Epithelial cell of esophagus (primary cell): ENCODE data around the gene SYNGAP1.

Experiments used
- DNase-seq: peaks from one replicate; pipeline ENCODE4 v3.0.0; 2010; ENCODE audit warnings: low read depth
- H3K4me3 ChIP-seq: 2 replicates; pipeline ENCODE4 v1.5.1; 2011; ENCODE audit warnings: mild to moderate bottlenecking, low read length, control low read depth
- TF ChIP-seq, protein P1 (sequence below): IDR thresholded peaks from 2 replicates; pipeline ENCODE4 v1.5.1; 2011; ENCODE audit warnings: low read depth, mild to moderate bottlenecking, low read length, control low read depth, inconsistent platforms; ENCODE audit not compliant: insufficient read depth; ENCODE audit errors: missing control alignments

Gene SYNGAP1

DNA sequence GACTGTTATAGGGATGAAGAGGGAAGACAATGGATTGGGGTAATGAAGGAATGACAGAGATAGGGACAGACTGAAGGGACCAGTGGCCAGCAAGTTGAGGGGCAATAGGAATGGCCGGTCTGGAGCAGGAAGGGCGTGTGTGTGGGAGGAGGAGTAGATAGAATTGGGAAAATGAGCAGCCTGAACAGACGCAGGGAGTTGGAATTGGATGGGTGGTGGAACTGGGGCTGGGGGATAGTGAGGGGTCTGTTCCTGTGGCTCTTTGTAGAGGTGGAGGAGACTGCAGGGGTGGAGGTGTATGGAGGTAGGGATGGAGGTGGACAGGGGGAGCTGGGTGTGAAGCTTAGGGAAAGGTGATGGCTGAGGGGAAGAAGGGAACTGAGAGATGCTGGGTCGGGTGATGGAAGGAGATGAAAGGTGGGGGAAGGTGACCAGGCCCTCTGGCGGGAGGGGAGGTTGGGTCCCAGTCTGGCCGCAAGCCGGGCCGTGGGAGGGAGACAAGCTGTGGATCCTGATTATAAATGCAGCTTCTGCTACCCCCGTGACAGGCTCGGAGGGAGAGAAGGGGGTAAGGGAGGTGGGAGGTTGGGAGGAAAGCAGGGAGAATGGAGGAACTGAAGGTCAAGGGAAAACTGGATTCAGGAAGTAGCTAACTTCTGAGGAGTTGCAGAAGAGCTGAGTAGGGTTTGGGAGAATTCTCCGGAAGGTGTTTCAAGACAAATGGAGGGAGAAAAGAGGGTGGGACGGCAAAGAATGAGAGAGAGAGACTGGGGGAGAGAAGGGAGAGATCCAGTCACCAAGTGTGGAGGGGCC, 5.2 kb downstream of the SYNGAP1 start:
- peak overlapping the region; percentile 78 for H3K4me3 ChIP-seq
- TF ChIP-seq, protein P1, sequence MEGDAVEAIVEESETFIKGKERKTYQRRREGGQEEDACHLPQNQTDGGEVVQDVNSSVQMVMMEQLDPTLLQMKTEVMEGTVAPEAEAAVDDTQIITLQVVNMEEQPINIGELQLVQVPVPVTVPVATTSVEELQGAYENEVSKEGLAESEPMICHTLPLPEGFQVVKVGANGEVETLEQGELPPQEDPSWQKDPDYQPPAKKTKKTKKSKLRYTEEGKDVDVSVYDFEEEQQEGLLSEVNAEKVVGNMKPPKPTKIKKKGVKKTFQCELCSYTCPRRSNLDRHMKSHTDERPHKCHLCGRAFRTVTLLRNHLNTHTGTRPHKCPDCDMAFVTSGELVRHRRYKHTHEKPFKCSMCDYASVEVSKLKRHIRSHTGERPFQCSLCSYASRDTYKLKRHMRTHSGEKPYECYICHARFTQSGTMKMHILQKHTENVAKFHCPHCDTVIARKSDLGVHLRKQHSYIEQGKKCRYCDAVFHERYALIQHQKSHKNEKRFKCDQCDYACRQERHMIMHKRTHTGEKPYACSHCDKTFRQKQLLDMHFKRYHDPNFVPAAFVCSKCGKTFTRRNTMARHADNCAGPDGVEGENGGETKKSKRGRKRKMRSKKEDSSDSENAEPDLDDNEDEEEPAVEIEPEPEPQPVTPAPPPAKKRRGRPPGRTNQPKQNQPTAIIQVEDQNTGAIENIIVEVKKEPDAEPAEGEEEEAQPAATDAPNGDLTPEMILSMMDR: no peak
- DNase-seq: no peak

DNA sequence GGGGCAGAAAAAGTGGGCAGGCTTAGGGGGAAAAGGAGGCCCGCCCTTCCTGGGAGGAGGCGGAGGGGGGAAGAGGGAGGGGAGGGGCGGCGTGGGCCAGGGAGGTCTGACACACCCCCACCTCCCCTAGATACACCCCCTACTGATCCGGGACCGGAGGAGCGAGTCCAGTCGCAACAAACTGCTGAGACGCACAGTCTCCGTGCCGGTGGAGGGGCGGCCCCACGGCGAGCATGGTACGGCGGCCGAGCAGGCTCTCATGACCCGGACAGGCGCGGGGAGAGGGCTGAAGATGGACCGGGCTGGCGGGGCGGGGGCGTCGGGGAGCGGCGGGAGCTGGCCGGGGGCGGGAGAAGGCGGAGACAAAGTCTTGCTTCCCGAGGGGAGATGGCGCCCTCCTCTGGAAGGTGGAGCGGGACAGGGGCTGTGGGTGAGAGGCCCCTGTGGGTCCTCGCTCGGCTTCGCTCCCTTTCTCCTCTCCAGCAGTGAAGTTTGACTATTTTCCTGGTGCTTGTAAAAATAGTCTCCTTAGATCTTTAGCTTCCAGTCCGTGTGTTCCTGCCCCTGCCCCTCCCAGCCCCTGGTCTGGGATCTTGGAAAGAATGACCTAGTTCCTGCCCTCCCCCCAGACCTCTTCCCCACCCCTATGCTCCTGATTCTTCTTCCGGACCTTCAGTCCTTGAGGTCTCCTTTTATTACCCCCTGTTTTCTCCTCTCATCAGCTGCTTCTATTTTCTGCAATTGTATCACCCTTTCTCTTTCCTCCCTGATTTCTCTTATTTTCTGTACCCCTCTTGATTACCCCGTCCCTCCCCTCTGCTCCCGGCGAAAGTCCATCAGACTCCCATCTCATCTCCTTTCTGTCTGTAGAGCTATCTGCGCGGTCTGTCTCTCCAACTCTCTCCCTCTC, 6.1 kb downstream of the SYNGAP1 start:
- peak overlapping the region; percentile 78 for H3K4me3 ChIP-seq
- TF ChIP-seq, protein P1: peak; percentile 62
- peak; percentile 86 for DNase-seq

GRCh38 chr6:33426590-33427511, 7.0 kb downstream of the SYNGAP1 start:
- TF ChIP-seq, protein P1: no peak
- peak overlapping the region; percentile 78 for H3K4me3 ChIP-seq
- peak; percentile 31 for DNase-seq

GRCh38 chr6:33427585-33428223, 7.8 kb downstream of the SYNGAP1 start:
- H3K4me3 ChIP-seq: peak overlapping the region; percentile 57
- peak; percentile 19 for DNase-seq

DNA sequence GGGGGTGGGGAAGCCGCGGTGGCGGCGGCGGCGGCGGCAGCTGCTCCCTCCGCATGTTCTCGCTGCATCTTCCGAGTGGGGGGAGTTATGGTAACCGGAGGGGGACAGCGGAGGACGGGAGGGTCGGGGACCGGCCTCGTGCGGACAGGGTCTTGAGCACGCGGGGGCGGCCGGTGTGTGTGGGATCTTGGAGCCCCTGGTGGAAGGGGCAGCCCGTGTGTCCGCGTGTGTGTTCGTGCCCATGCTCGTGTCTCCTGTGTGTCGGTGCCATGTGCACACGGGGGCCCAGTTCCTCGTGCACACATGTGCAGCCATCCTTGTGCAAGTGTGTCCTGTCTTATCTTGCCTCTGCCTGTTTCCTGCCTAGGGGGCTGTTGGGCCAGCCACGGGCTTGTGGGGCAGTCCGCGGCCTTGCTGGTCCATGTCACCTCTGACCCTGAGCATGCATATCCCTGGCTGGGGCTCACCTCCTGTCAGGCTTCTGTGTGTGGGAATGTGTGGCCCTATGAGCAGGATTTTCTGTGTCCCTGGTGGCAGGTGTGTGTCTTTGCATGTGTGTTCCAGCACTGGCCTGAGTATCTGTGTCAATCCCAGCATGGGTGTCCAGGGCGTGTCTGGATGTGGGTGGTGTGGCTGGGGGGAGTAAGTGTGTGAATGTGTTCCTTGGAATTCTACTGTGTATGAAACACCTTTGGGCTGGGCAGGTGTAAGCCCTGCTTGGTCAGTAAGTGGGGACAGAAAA, 8.5 kb downstream of the SYNGAP1 start:
- peak overlapping the region; percentile 53 for H3K4me3 ChIP-seq
- TF ChIP-seq, protein P1: peak; percentile 66
- DNase-seq: peak; percentile 70

More at GRCh38 chr6:33427585-33428223, 7.8 kb downstream of the SYNGAP1 start:
- TF ChIP-seq, protein P1: no peak
